Neural crest cell (in vitro differentiated cells): ENCODE measurements around the gene WSCD2. TPM values are rescaled to one million over a fixed set of nuclear protein-coding genes. Genes with fewer than 3 reads are reported as not detected.

Experiments used
- DNase-seq: peaks from one replicate; pipeline ENCODE4 v3.0.0; 2021; ENCODE audit warnings: low read depth, mixed read lengths, low spot score
- H3K27ac Mint-ChIP-seq: one replicate; pipeline ENCODE4 v1.8.0; 2021; ENCODE audit warnings: mild to moderate bottlenecking, mixed read lengths; ENCODE audit not compliant: unreplicated experiment
- H3K27me3 Mint-ChIP-seq: 2 replicates; pipeline ENCODE4 v1.8.0; 2021; ENCODE audit warnings: low read depth, mild to moderate bottlenecking, mixed read lengths
- H3K36me3 Mint-ChIP-seq: 2 replicates; pipeline ENCODE4 v1.8.0; 2021; ENCODE audit warnings: low read depth, mild to moderate bottlenecking, mixed read lengths
- H3K4me1 Mint-ChIP-seq: 2 replicates; pipeline ENCODE4 v1.8.0; 2021; ENCODE audit warnings: mixed read lengths
- H3K4me3 Mint-ChIP-seq: one replicate; pipeline ENCODE4 v1.8.0; 2021; ENCODE audit warnings: mild to moderate bottlenecking, mixed read lengths
- H3K9me3 Mint-ChIP-seq: 2 replicates; pipeline ENCODE4 v1.8.0; 2021; ENCODE audit warnings: mixed read lengths
- CTCF ChIP-seq: fragments of 200-600 bp; sonication (generic); conservative IDR thresholded peaks from 2 replicates; pipeline ENCODE4 v1.5.0; 2021; ENCODE audit warnings: antibody characterized with exemption, mild to moderate bottlenecking
- total RNA-seq: library from RNA; stranded (reverse); gene quantifications from 2 replicates; pipeline ENCODE4 v1.2.1, GENCODE V29; 2021

Gene WSCD2
- total RNA-seq, 1 donor from 2014 or later = 1.4 TPM

GRCh38 chr12:108237272-108237671 lies 108.2 kb downstream of the WSCD2 start:
- no peaks in the 10 kb centered on the region for H3K36me3 Mint-ChIP-seq
- H3K4me1 Mint-ChIP-seq = peaks cover 19% of the 10 kb centered on the region
- DNase-seq = no peak
- peaks cover 47% of the 10 kb centered on the region for H3K27me3 Mint-ChIP-seq
- no peak overlapping the region for H3K27ac Mint-ChIP-seq
- H3K4me3 Mint-ChIP-seq = no peak overlapping the region
- peak; percentile 48 for TF ChIP-seq CTCF
- no peaks in the 10 kb centered on the region for H3K9me3 Mint-ChIP-seq

GRCh38 chr12:108238474-108238873 lies 109.4 kb downstream of the WSCD2 start:
- Mint-ChIP-seq H3K27me3 (peaks cover 46% of the 10 kb centered on the region), H3K36me3 (no peaks in the 10 kb centered on the region), H3K27ac (no peak overlapping the region), H3K4me1 (peaks cover 19% of the 10 kb centered on the region), H3K9me3 (no peaks in the 10 kb centered on the region), H3K4me3 (no peak overlapping the region)
- no peak for DNase-seq
- TF ChIP-seq CTCF = no peak

- H3K4me3 Mint-ChIP-seq = no peak overlapping the region
- no peaks in the 10 kb centered on the region for H3K36me3 Mint-ChIP-seq
- H3K27me3 Mint-ChIP-seq = peaks cover 46% of the 10 kb centered on the region
- no peak for DNase-seq
- peaks cover 19% of the 10 kb centered on the region for H3K4me1 Mint-ChIP-seq
- no peak overlapping the region for H3K27ac Mint-ChIP-seq
- no peaks in the 10 kb centered on the region for H3K9me3 Mint-ChIP-seq
- no peak for TF ChIP-seq CTCF
These were observed 110.3 kb downstream of the WSCD2 start for GRCh38 chr12:108239378-108239777.

- no peak for TF ChIP-seq CTCF
- H3K4me1 Mint-ChIP-seq = peaks cover 15% of the 10 kb centered on the region
- peaks cover 46% of the 10 kb centered on the region for H3K27me3 Mint-ChIP-seq
- DNase-seq = no peak
- H3K27ac Mint-ChIP-seq = no peak overlapping the region
- H3K9me3 Mint-ChIP-seq = no peaks in the 10 kb centered on the region
- no peaks in the 10 kb centered on the region for H3K36me3 Mint-ChIP-seq
- no peak overlapping the region for H3K4me3 Mint-ChIP-seq
These were observed 111.1 kb downstream of the WSCD2 start for GRCh38 chr12:108240027-108240785.

- TF ChIP-seq CTCF = no peak
- no peaks in the 10 kb centered on the region for H3K9me3 Mint-ChIP-seq
- H3K4me1 Mint-ChIP-seq = peaks cover 8% of the 10 kb centered on the region
- peaks cover 42% of the 10 kb centered on the region for H3K27me3 Mint-ChIP-seq
- no peaks in the 10 kb centered on the region for H3K36me3 Mint-ChIP-seq
- DNase-seq = no peak
- H3K27ac Mint-ChIP-seq = no peak overlapping the region
- H3K4me3 Mint-ChIP-seq = no peak overlapping the region
These were observed 111.8 kb downstream of the WSCD2 start for GRCh38 chr12:108240928-108241327.
